ENCODE results near the gene KRT82.
A peak's percentile ranks its signal among the peaks of the same experiment; 100 is the strongest.

The KRT82 gene

GRCh38 chr12:52372216-52373154 is 33.6 kb downstream of the KRT82 start:
- H3K4me3 ChIP-seq (ENCODE audit: low read depth, low read length): no peak overlapping the region
- peak; percentile 63 for TF ChIP-seq CTCF (IDR thresholded peaks at IDR 0.05; ENCODE audit: low read depth, low read length)

DNA sequence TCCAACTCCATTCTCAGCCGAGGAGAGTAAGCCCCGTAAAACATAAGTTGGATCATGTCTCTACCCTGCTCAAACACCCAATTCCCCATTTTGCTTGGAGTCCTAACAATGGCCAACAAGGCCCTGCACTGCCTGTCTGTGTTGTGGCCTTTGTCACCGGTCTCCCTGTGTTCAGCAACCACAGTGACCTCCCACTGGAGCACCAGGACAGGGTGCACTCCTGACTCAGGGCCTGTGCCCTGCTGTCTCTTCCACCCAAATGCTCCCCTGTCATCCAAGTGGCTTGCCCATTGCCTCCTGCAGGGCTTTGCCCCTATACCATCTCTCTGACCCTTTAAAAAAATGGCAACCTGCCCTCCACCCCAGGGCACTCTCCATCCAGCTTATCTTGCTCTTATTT is 34.4 kb downstream of the KRT82 start:
- 0 out of 2 replicates have a peak, but pooled peaks have one; percentile 11 for TF ChIP-seq CTCF (IDR thresholded peaks at IDR 0.05; ENCODE audit: low read depth, low read length)
- no peak overlapping the region for H3K4me3 ChIP-seq (ENCODE audit: low read depth, low read length)

- TF ChIP-seq CTCF (IDR thresholded peaks at IDR 0.05; ENCODE audit: low read depth, low read length): no peak
- H3K4me3 ChIP-seq (ENCODE audit: low read depth, low read length): no peak overlapping the region
Observed at GRCh38 chr12:52370926-52371608, 35.1 kb downstream of the KRT82 start.

GRCh38 chr12:52369809-52370208 is 36.3 kb downstream of the KRT82 start:
- H3K4me3 ChIP-seq (ENCODE audit: low read depth, low read length): no peak overlapping the region
- no peak for TF ChIP-seq CTCF (IDR thresholded peaks at IDR 0.05; ENCODE audit: low read depth, low read length)

GRCh38 chr12:52369211-52369610 is 36.9 kb downstream of the KRT82 start:
- H3K4me3 ChIP-seq (ENCODE audit: low read depth, low read length): no peak overlapping the region
- no peak for TF ChIP-seq CTCF (IDR thresholded peaks at IDR 0.05; ENCODE audit: low read depth, low read length)

GRCh38 chr12:52368508-52368907 is 37.6 kb downstream of the KRT82 start:
- TF ChIP-seq CTCF (IDR thresholded peaks at IDR 0.05; ENCODE audit: low read depth, low read length): no peak

GRCh38 chr12:52367876-52368275 is 38.3 kb downstream of the KRT82 start:
- TF ChIP-seq CTCF (IDR thresholded peaks at IDR 0.05; ENCODE audit: low read depth, low read length): no peak
- H3K4me3 ChIP-seq (ENCODE audit: low read depth, low read length): no peak overlapping the region

More at GRCh38 chr12:52368508-52368907, 37.6 kb downstream of the KRT82 start:
- no peak overlapping the region for H3K4me3 ChIP-seq (ENCODE audit: low read depth, low read length)

Data from WI38 (cell line).